Prostate gland (tissue), 2 donors: ENCODE results near the gene MRAS. TPM values are rescaled to one million over a fixed set of nuclear protein-coding genes. Genes with fewer than 3 reads are reported as not detected.
A peak's percentile ranks its signal among the peaks of the same experiment; 100 is the strongest.

Source experiments
- DNase-seq: peaks from one replicate; pipeline ENCODE4 v3.0.0-alpha.2; 2019; ENCODE audit warnings: low spot score
- H3K27ac ChIP-seq, 2 donors: fragments of 200-600 bp; sonication (generic); 2 replicates each; pipeline ENCODE4 v1.5.1; 2017 to 2019
- H3K27me3 ChIP-seq: fragments of 200-600 bp; sonication (generic); replicated peaks from 2 replicates; pipeline ENCODE4 v1.5.1; 2019; ENCODE audit not compliant: insufficient read depth
- H3K36me3 ChIP-seq, 2 donors: fragments of 200-600 bp; sonication (generic); 1 replicate in 1 of 2; 2 replicates in 1 of 2; pipeline versions ENCODE4 v1.5.1 to v1.8.1; 2017 to 2019
- H3K4me1 ChIP-seq: fragments of 200-600 bp; sonication (generic); replicated peaks from 2 replicates; pipeline ENCODE4 v1.5.1; 2019
- H3K4me3 ChIP-seq, 2 donors: fragments of 200-600 bp; sonication (generic); 2 replicates each; pipeline ENCODE4 v1.5.1; 2017 to 2019
- H3K9me3 ChIP-seq: fragments of 200-600 bp; sonication (generic); 2 replicates; pipeline ENCODE4 v1.5.1; 2017
- POLR2A ChIP-seq: fragments of 450-650 bp; IDR thresholded peaks from one replicate; pipeline ENCODE4 v1.6.1; 2016; ENCODE audit warnings: antibody characterized with exemption, mild to moderate bottlenecking
- POLR2AphosphoS5 ChIP-seq: sonication (generic); formaldehyde crosslinking; IDR thresholded peaks from one replicate; pipeline ENCODE4 v1.6.1; 2017; ENCODE audit warnings: antibody characterized with exemption
- whole genome bisulfite sequencing: methylation state at CpG from one replicate; pipeline ENCODE4 v1.1.5; 2018; 5-methylcytosine and 5-hydroxymethylcytosine counted together
- intact Hi-C: fragments of 100-400 bp; cut with DNase I; formaldehyde crosslinking; loops from one replicate; pipeline ENCODE4 v1.14.2; 2022
- total RNA-seq, 2 donors: library from RNA; depleted of rRNA; stranded (reverse); fragments of >200 nt; gene quantifications; one replicate each; pipeline ENCODE4 v1.1.0, GENCODE V29; 2016
- TF ChIP-seq, protein P1 (sequence below), 4 experiments: fragments of 200-600 bp in 2 of 4; fragments of 450-650 bp in 2 of 4; sonication (generic) in 2 of 4; IDR thresholded peaks; 1 replicate in 3 of 4; 2 replicates in 1 of 4; pipeline ENCODE4 v1.5.1; 2016 to 2019; ENCODE audit warnings: antibody characterized with exemption in 4 of 4, mild to moderate bottlenecking in 2 of 4, moderate library complexity in 2 of 4

MRAS gene
- total RNA-seq, 2 donors from 2014 or later = 8.7 to 25.3 TPM

DNA sequence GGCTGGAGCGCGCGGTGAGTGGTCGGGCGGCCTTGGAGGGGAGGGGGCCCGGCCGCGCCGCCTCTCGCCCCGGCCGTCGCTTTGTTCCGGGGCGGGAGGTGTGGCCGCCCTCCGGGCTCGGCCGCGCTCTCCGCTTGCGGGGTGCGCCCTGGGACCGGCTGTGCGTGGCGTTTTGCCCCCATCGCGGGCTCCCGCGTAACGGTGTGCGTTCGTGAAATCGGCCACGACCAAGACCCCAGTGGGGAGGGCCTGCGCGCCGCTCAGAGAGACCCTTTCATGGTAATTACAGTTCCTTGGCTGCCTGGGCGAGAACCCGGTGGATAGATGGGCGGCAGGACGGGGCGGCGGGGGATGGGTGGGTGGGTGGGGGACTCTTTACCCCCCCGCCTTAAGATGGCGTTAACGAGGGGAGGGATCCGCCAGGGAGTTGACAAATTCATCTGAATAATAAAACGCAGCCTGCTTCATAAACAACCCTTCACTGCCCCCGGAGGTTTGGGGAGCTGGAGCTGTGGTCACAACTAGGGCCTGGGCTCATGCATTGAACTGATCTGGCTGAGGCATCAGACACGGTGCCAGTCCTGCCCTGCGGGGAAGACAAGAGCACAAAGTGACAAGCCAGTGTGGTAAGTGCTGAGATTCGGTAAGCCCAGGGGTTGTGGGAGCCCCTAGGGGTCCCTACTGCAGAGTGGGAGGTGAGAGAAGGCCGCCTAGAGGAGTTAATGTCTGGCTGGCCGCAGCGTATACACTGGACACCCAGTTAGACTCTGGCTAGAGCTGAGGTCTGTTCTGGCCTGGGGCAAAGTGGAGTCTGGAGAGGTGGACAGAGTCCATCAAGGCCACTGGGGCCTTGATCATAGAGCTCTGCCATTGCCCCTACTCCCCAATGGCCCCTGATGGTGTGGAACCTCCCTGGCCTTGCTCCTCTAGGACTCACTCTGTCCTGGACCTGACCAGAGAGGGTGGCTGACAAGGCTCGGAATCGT lies 668 bp downstream of the MRAS start:
- WGBS = 32% methylated on average over 15 of the region's 58 CpGs
- H3K36me3 ChIP-seq = no peaks in the 10 kb centered on the region
- TF ChIP-seq POLR2A = no peak
- no peak for TF ChIP-seq POLR2AphosphoS5
- TF ChIP-seq, protein P1, sequence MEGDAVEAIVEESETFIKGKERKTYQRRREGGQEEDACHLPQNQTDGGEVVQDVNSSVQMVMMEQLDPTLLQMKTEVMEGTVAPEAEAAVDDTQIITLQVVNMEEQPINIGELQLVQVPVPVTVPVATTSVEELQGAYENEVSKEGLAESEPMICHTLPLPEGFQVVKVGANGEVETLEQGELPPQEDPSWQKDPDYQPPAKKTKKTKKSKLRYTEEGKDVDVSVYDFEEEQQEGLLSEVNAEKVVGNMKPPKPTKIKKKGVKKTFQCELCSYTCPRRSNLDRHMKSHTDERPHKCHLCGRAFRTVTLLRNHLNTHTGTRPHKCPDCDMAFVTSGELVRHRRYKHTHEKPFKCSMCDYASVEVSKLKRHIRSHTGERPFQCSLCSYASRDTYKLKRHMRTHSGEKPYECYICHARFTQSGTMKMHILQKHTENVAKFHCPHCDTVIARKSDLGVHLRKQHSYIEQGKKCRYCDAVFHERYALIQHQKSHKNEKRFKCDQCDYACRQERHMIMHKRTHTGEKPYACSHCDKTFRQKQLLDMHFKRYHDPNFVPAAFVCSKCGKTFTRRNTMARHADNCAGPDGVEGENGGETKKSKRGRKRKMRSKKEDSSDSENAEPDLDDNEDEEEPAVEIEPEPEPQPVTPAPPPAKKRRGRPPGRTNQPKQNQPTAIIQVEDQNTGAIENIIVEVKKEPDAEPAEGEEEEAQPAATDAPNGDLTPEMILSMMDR (IDR thresholded peaks at IDR 0.05) = no peak
- H3K9me3 ChIP-seq = no peaks in the 10 kb centered on the region
- H3K27me3 ChIP-seq = no peaks in the 10 kb centered on the region
- peak overlapping the region; percentile 62 to 72 for H3K4me3 ChIP-seq
- intact Hi-C loops = loop anchor here (5.0 to 10.0 kb wide), 3 partner anchors 33 to 246 kb away; partner anchors contain the start of gene CEP70
- no peak for DNase-seq
- no peaks in the 10 kb centered on the region for H3K4me1 ChIP-seq
- peak overlapping the region; percentile 84 to 85 for H3K27ac ChIP-seq

DNA sequence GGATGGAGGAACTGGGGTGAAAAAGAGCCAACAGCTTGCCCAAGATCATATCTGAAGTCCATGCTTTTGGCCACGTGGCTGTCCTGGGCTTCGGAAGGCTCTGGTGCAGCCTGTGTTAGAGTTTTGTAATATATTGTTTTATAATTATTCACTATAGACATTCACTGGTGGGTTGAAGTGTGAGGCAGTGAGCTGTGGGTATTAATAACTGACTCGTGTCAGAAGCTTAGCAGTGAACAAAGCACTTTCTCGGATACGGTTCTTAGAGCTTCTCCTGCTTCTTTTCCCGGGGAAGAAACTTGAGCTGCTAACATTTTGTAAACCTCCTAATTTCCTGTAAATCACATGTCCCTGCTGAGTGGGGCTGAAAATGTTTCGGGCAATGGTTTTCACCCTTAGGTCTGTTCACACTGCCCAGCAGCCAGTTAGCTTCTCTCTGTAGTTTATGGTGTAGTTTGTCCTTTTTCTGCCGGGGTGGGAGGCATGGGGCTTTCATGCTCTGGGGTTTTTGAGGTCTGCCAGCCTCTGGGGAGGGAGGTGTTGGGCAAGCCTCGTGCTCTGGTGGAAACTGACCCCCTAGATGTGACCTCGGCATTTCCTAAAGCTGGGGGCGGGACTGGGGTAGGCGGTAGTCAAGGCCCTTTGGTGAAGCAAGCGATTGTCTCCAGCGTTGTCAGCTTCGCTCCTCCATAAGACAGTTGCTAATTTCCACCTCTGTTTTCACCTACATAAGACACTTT lies 1.7 kb downstream of the MRAS start:
- H3K36me3 ChIP-seq = no peaks in the 10 kb centered on the region
- intact Hi-C loops = loop anchor here (5.0 to 10.0 kb wide), 3 partner anchors 32 to 245 kb away; partner anchors contain the start of gene CEP70
- TF ChIP-seq POLR2A (no peak), POLR2AphosphoS5 (no peak)
- TF ChIP-seq, protein P1 (IDR thresholded peaks at IDR 0.05) = no peak
- H3K4me1 ChIP-seq = no peaks in the 10 kb centered on the region
- H3K4me3 ChIP-seq = no peak overlapping the region
- DNase-seq = no peak
- H3K27me3 ChIP-seq = no peaks in the 10 kb centered on the region
- WGBS = 43% methylated on average over 15 of the region's 15 CpGs
- H3K9me3 ChIP-seq = no peaks in the 10 kb centered on the region
- peak overlapping the region in 1 of 2 donors; percentile 84 for H3K27ac ChIP-seq

DNA sequence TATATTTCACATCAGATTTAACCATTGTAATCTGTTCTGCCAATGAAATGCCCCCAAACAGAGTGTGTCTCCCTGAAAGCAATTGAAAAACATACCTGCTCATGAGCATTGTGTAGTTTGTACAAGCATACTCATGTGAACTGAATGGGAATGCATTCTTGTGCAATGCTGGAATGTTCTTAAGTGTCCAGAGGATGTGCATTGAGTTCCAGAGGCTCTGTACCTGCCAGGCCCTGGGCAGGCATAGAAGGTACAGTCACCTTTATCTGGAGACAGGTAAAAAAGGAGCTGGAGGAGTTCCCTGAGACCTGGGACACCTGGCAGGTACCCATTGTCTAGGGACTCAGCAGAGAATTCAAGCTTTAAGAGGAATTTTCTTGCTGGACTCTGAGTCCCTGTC lies 2.8 kb downstream of the MRAS start:
- H3K9me3 ChIP-seq = no peaks in the 10 kb centered on the region
- no peak for TF ChIP-seq POLR2AphosphoS5
- TF ChIP-seq, protein P1 (IDR thresholded peaks at IDR 0.05) = no peak
- no peak for TF ChIP-seq POLR2A
- H3K27me3 ChIP-seq = no peaks in the 10 kb centered on the region
- no peak overlapping the region for H3K4me3 ChIP-seq
- no peak overlapping the region for H3K27ac ChIP-seq
- DNase-seq = no peak
- no peaks in the 10 kb centered on the region for H3K4me1 ChIP-seq
- intact Hi-C loops = no loop called here
- H3K36me3 ChIP-seq = no peaks in the 10 kb centered on the region

DNA sequence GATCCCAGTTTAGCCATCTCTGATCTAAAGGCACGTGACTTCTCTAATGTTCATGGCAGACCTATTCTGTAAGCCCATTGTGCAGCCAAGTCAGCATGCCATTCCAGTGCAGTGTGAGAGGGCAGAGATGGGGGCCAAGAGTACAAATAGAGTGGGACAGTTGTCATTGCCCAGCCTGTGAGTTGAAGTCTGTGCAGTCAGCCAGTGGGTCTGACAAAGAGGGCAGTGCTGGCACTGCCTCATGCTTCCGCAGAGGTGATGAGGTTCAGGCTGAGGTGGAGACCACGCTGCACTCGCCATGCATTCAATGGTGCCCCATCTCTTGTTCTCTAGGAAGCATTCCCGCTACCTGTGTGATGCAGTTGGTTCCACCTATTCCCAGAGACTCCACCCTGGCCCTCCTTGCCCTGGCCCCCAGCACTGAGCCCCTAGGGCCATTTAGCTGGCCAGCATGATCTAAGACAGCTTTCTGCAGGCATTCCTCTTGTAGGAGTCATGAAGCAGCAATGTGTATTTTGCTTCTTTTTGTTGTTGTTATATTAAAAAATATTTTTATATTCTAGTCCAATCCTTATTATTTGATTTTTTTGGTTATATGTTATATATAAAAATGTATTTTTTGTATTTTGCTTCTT lies 3.7 kb downstream of the MRAS start:
- intact Hi-C loops = no loop called here
- Histone ChIP-seq H3K4me3 (no peak overlapping the region), H3K27me3 (no peaks in the 10 kb centered on the region), H3K27ac (no peak overlapping the region), H3K36me3 (no peaks in the 10 kb centered on the region), H3K4me1 (no peaks in the 10 kb centered on the region), H3K9me3 (no peaks in the 10 kb centered on the region)
- TF ChIP-seq, protein P1 (IDR thresholded peaks at IDR 0.05) = no peak
- TF ChIP-seq POLR2AphosphoS5 (no peak), POLR2A (no peak)
- WGBS = 93% methylated on average over 5 of the region's 5 CpGs
- DNase-seq = no peak
